ENCODE measurements around the gene SPTB.

SPTB gene

DNA sequence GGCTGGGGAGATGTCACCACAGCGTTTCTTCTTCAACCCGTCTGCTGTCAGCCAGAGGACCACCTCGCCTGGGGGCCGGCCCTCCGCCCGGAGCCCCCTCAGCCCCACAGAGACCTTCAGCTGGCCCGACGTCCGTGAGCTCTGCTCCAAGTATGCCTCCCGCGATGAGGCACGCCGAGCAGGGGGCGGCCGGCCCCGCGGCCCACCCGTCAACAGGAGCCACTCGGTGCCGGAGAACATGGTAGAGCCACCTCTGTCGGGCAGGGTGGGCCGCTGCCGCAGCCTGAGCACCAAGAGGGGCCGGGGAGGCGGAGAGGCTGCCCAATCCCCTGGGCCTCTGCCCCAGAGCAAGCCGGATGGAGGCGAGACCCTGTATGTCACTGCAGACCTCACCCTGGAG is 136.6 kb downstream of the SPTB start:
- no peak for DNase-seq

- no peak for DNase-seq
These were observed 137.7 kb downstream of the SPTB start for GRCh38 chr14:64741961-64742360.

- DNase-seq, result no peak
These were observed 138.5 kb downstream of the SPTB start for GRCh38 chr14:64741200-64741599.

GRCh38 chr14:64738281-64738804 is 141.4 kb downstream of the SPTB start:
- DNase-seq, result no peak

DNA sequence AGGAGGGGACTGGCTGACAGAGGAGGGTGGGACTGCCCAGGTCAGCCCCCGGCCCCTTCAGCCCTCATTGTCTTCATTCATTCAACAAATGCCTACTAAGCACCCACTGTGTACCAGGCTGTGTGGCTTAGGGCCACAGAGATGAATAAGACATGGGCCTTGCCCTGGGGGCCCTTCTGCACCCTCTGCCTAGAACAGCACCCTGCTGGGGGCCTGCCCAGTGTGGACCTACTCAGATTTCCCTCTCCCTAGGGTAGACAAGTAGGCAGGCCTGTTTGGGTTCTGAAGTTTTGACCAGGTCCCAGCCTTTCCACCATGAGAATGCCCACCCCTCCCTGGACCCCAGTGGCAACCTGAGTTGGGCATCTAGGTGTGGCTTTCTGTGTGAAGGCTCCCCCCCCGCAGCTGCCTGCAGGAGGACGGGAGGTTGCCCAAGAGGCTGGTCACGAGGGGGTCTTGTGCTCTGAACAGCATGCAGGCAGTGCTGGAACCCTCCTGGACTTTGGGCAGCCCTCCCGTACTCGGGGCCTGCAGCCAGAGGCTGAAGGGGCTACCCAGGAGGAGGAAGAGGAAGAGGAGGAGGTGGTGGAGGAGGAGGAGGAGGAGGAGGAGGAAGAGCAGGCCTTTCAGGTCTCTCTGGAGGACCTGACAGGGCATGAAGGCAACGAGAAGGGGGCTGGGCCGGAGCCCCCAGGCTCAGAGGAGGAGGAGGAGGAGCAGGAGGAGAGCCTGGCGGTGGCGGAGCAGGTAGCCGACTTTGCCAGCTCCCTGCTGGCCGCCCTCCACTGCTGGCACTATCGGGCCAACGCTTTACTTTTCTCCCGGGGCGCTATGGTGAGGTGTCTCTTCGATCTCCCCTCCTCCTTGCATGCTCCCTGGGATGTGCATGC is 142.1 kb downstream of the SPTB start:
- DNase-seq, result no peak

DNA sequence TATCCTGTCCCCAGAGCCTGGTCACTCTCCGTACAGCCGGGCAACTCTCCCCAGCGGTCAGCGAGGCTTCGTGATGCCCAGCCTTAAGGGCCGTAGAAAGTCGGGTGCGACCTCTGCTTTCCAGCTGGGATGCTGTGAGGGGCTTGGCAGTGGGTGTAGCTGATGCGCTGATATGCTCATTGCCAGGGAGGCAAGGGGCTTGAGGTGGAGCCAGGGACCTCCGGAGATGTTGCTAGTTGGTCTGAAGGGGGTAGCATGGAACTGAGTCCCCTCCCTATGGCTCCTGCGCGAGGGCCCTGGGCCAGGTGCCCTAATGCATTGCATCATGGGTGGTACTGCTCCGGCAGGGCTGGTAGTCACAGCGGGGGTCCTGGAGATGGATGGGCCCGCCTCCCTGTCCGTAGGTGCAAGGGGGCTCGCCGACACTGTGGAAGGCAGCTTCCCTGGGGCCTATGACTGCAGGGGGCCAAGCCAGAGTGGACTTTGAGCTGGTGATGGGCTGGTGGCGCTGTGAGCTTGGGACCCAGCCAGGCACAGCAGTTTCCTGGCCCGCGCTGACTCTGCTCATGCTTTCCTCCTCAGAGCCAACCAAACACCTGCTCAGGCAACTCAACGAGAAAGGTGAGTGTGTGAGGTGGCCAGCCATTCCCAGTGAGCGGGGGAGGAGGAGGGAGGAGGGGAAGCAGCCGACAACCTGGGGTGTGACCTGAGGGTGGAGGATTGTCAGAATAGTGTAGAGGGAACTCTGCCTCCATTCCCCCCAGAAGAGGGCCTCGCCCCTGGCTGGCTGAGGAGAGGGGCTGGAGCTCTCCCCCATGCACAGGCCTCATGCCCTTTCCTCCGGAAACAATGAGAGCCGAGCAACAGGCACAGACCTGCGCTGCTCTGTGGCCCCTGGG is 143.2 kb downstream of the SPTB start:
- no peak for DNase-seq

DNA sequence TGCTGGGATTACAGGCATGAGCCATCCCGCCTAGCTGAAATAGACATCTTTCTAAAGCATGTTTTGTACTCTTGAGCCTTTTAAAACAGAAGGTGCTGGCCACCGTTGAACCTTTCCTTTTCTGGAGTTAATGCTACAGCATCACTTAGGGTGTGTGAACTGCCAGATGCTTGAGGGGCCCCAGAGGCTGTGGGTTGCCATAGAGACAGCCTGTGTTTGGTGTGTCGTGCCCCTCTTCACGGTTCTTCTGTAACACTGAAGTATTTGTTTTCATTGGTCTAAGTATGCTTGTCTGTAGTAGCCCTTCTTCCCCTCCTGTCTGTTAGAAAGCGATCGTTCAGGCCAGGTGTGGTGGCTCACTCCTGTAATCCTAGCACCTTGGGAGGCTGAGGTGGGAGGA is 144.7 kb downstream of the SPTB start:
- DNase-seq, result no peak

DNA sequence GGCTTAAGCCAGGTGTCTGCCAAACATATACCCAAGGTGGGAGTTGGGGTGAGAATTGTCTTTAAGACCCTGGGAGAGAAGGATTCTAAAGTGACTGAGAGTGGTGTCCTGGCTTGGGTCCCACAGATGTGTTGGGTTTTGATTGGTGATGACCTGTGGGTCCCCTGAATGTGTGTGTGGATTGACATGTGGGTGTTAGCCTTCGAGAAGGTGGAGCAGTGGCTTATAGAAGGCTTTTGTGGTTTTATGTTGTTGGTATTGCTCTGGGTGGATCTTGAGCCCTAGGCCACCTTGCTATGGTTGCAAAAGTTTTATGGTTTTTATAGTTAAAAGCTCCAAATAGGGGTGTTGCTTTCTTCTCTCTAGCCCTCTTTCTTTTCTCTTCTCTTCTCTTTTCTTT is 145.8 kb downstream of the SPTB start:
- no peak for DNase-seq

DNA sequence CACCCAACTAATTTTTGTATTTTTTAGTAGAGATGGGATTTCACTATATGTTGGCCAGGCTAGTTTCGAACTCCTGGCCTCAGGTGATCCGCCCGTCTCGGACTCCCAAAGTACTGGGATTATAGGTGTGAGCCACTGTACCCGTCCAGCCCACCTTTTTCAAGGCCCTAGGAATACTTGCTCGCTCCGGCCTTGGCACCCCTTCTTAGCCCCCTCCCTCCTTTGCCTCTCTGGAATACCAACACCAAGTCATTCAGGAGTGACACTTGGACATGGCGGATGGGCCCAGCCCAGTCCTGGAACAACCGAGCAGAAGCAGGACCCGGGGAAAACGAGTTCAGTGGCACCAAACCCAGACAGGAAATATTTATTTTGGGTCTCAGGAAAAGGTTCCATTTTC is 146.4 kb downstream of the SPTB start:
- no peak for DNase-seq

DNA sequence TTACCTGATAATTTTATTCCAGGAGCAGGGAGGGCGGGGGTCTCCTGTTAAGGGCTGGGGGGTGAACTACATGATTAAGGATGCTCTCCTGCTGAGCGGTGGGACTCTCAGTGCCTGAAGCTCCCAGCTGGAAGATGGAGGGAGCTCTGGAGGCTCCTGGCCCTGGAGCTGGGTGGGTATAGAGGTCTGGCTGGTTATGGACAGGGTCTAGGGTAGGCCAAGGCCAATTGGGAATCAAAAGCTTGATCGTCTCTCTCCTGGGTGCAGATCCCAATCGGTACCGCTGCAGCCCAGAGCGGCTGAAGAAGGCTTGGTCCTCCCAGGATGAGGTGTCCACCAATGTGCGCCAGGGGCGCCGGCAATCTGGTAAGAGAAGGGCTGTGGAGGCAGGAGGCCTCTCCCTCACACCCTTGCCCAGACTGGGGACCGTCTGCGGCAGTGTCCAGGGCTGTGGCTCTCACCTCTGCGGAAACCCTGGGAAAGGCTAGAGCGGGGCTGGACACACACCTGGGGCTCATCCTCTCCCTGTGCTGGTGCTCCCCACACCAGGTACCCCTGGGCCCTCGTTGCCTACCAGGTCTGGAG is 147.1 kb downstream of the SPTB start:
- no peak for DNase-seq

GRCh38 chr14:64732066-64732465 is 147.6 kb downstream of the SPTB start:
- DNase-seq, result no peak

DNA sequence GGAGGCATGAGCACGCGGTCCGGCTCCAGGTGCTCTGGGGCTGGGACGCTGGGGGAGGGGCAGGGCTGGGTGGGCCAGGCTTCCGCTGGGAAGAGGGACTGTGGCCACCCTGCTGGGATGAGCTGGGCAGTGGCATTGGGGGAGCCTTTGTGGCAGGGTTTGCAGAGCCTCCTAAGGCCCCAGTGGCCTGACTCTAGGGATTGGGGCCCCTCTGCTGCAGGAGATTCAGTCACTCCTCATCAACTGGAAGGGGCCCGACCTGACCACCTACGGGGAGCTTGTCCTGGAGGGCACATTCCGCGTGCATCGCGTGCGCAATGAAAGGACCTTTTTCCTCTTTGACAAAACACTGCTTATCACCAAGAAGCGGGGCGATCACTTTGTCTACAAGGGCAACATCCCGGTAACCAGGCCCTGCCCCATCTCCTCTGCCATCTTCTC is 148.5 kb downstream of the SPTB start:
- no peak for DNase-seq

- no peak for DNase-seq
These were observed 149.0 kb downstream of the SPTB start for GRCh38 chr14:64730681-64731080.

- DNase-seq, result no peak
These were observed 149.7 kb downstream of the SPTB start for GRCh38 chr14:64730061-64730440.

DNA sequence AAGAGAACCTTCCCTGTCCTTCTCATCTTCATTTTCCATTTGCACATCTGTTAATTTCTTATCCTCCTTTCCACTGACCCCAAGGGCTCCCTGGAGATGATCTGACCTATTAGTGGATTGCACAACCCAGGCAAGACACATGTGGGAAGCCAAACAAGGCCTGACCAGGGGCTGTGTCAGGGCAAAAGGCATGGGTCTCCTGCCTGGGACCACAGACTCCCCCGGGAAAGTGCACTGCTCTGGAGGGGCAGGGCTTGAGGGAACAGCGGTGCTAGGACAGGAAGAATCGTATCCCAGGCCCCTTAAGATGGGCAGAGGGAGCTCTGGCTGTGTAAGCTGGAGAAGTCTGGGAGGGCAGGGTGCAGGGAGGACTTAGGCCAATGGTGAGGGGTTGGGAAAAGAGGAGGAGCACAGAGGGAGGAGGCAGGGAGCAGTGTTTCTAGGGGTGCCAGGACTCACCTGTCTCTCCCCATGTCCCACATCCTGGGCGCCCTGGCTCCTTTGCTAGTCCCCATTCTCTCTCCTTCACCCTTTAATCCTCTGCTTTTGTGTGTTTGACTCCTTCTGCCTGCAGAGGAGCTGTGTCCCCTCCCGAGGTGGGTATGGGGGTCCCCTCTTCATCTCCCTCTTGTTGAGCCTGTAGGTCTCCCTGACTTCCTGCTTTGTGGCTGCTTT is 150.2 kb downstream of the SPTB start:
- no peak for DNase-seq

DNA sequence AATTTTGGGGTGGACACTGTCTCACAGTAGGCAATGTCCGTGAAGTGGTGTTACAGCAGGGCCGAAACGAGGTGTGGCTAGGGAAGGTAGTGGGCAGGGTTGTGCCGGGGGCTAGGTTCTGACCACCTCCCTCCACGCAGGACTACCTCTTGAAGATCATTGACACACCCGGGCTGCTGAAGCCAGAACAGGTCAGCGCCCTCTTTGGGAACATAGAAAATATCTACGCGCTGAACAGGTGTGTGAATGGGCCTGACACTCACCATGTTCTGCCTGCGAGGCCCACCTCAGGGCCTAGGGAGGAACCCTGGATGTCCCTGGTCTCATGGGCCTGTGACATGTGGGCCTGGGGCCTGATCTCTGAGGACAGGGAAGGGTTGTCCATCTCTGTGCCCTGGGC is 150.9 kb downstream of the SPTB start:
- no peak for DNase-seq

- DNase-seq, result no peak
These were observed 151.6 kb downstream of the SPTB start for GRCh38 chr14:64728106-64728505.

GRCh38 chr14:64727551-64728071 is 152.1 kb downstream of the SPTB start:
- DNase-seq, result no peak

GRCh38 chr14:64726585-64726890 is 153.2 kb downstream of the SPTB start:
- peak; percentile 42 to 59 for DNase-seq

DNA sequence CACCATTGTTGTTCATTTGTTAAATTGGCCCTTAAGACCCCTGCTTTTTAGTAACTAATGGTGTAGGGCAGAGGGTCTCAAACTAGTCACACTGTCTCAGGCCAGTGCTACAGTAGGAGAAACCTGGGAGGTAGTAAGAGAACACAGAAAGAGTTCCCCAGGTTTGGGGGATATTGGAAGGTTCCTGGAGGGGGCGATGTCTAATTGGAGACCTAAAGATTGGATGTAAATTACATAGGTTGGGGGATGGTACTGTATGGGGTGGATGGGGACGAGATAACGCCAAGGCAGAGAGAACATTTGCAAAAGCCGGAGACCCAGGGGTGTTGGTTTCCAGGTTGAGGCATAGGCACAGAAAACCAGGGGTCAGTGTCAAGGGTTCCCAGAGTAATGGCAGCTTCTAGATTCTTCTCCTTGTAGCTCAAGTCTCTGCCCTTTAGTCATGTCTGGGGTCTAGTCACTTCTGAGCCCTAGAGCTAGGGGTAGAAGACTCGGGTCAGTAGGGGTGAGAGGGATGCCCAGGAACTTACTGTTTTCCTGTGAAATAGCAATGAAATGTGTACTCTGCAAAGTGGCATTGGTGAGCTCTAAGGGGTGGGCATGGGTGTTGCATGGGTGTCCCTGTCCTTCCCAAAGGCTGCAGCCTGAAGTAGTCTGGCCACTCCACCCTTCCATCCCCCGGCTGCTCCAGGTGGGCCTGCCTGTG is 153.7 kb downstream of the SPTB start:
- no peak for DNase-seq

- no peak for DNase-seq
These were observed 154.4 kb downstream of the SPTB start for GRCh38 chr14:64725261-64725815.

- no peak for DNase-seq
These were observed 155.2 kb downstream of the SPTB start for GRCh38 chr14:64724578-64724930.
